NB4 (cell line): ENCODE measurements around the gene SUGP2.
A peak's percentile ranks its signal among the peaks of the same experiment; 100 is the strongest.

ENCODE experiments used
- DNase-seq: peaks from one replicate; pipeline ENCODE4 v3.0.0; 2010; ENCODE audit warnings: low read depth
- H3K4me3 ChIP-seq: one replicate; pipeline ENCODE4 v1.5.1; 2011; ENCODE audit warnings: mild to moderate bottlenecking, low read depth, low read length, moderate library complexity
- MYC ChIP-seq: IDR thresholded peaks from 2 replicates; pipeline ENCODE4 v1.6.1; 2011; ENCODE audit warnings: low read depth, low read length
- POLR2A ChIP-seq: IDR thresholded peaks from 2 replicates; pipeline ENCODE4 v1.6.1; 2011; ENCODE audit warnings: mild to moderate bottlenecking; ENCODE audit not compliant: insufficient read length; ENCODE audit errors: extremely low read depth
- TF ChIP-seq, protein P1 (sequence below): IDR thresholded peaks from one replicate; pipeline ENCODE4 v1.5.1; 2012; ENCODE audit warnings: low read depth, low read length
- TF ChIP-seq, protein P2 (sequence below): IDR thresholded peaks from 2 replicates; pipeline ENCODE4 v1.6.1; 2011; ENCODE audit warnings: low read depth, low read length

SUGP2 gene

DNA sequence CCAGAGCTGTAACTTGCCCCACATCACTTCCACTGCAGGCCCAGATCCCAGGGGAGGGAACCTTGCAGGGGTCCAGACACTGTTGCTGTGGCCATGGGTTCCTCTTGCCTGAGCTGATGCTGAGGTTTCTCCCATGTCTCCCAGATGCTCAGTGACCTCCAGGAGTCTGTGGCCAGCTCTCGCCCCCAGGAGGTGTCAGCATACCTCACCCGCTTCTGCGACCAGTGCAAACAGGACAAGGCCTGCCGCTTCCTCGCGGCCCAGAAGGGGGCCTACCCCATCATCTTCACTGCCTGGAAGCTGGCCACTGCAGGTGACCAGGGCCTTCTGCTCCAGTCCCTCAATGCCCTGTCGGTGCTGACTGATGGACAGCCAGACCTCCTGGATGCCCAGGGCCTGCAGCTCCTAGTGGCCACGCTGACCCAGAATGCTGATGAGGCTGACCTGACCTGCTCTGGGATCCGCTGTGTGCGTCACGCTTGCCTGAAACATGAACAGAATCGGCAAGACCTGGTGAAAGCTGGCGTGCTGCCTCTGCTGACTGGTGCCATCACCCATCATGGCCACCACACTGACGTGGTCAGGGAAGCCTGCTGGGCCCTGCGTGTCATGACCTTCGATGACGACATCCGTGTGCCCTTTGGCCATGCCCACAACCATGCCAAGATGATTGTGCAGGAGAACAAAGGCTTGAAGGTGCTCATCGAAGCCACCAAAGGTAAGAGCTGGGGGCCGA is 18.3 kb upstream of the SUGP2 start:
- no peak for DNase-seq
- H3K4me3 ChIP-seq = no peak overlapping the region
- TF ChIP-seq, protein P1, sequence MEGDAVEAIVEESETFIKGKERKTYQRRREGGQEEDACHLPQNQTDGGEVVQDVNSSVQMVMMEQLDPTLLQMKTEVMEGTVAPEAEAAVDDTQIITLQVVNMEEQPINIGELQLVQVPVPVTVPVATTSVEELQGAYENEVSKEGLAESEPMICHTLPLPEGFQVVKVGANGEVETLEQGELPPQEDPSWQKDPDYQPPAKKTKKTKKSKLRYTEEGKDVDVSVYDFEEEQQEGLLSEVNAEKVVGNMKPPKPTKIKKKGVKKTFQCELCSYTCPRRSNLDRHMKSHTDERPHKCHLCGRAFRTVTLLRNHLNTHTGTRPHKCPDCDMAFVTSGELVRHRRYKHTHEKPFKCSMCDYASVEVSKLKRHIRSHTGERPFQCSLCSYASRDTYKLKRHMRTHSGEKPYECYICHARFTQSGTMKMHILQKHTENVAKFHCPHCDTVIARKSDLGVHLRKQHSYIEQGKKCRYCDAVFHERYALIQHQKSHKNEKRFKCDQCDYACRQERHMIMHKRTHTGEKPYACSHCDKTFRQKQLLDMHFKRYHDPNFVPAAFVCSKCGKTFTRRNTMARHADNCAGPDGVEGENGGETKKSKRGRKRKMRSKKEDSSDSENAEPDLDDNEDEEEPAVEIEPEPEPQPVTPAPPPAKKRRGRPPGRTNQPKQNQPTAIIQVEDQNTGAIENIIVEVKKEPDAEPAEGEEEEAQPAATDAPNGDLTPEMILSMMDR = no peak
- no peak for TF ChIP-seq POLR2A

DNA sequence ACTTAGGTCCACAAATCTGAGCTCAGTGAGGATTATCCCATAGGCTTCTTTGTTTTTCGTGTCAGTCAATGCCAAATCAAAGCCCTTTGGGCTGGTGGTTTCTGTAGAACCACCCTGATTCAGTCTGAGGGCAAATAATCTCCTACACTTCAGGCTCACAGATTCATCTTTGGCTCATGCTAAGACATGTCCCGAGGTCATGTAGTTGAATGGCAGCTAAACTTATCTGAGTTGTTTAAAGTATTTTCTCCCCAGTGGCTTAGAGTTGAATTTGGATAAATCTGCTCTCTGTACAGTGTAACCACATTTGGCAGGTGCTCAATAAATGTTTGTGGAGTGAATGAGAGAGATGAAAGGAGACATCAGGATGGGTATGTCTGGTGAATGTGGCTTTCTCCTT is 17.4 kb upstream of the SUGP2 start:
- H3K4me3 ChIP-seq = no peak overlapping the region
- DNase-seq = no peak
- TF ChIP-seq, protein P2, sequence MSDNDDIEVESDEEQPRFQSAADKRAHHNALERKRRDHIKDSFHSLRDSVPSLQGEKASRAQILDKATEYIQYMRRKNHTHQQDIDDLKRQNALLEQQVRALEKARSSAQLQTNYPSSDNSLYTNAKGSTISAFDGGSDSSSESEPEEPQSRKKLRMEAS = no peak
- TF ChIP-seq, protein P1 = no peak
- no peak for TF ChIP-seq MYC
- no peak for TF ChIP-seq POLR2A

DNA sequence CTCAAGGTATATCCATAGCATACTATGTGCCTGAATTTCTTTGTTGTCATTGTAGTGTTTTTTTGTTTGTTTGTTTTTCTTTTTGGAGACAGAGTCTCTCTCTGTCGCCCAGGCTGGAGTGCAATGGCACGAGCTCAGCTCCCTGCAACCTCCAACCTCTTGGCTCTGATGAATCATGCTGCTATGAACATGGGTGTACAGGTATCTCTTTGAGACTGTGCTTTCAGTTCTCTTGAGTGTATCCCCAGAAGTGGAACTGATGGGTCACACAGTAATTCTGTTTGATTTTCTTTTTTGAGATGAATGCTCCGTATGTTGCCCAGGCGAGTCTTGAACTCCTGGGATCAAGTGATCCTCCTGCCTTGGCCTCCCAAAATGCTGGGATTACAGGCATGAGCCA is 16.8 kb upstream of the SUGP2 start:
- H3K4me3 ChIP-seq = no peak overlapping the region
- no peak for DNase-seq
- no peak for TF ChIP-seq POLR2A
- TF ChIP-seq, protein P1 = no peak
- no peak for TF ChIP-seq MYC
- TF ChIP-seq, protein P2 = no peak

DNA sequence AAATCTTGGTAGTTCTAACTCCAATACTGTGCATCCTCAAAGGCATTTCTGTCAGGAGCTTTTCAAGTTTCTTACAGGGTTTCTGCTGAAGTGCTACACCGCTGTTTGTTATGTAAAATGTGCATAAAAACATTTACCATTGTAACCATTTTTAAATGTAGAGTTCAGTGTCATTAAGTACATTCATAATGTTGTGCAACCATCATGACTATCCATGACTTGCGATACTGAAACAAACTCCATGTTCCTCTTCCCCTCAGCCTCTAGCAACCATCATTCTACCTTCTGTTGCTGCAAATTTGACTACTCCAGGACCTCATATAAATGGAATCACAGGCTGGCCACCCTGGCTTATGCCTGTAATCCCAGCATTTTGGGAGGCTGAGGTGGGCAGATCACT is 16.1 kb upstream of the SUGP2 start:
- TF ChIP-seq, protein P1 = no peak
- TF ChIP-seq POLR2A = no peak
- TF ChIP-seq MYC = no peak
- TF ChIP-seq, protein P2 = no peak
- H3K4me3 ChIP-seq = no peak overlapping the region
- DNase-seq = peak; percentile 44

DNA sequence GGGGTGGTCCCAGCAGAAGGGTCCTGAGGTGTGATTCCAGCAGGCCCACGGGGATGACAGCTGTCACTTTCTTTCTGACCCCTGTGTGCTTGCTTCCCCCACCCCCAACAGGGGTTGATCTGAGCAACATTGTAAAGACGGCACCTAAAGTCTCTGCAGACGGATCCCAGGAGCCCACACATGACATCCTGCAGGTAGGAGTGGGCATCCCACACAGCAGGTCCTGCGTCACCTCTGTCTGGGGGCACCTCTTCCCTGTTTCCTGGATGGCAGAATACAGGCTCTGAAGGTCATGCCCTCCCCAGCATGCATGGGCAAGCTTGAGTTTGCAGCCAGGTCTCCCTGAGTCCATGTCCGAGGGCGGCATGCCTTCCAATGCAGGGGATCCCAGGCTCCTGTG is 10.6 kb upstream of the SUGP2 start:
- no peak for DNase-seq
- H3K4me3 ChIP-seq = no peak overlapping the region
- TF ChIP-seq POLR2A = no peak
- no peak for TF ChIP-seq MYC
- TF ChIP-seq, protein P2 = no peak
- TF ChIP-seq, protein P1 = no peak
